ENCODE results near the gene SSTR3. TPM values are rescaled to one million over a fixed set of nuclear protein-coding genes. Genes with fewer than 3 reads are reported as not detected.
A peak's percentile ranks its signal among the peaks of the same experiment; 100 is the strongest.

SSTR3 gene
- total RNA-seq, 1 experiment from 2014 or later: not detected

GRCh38 chr22:37184380-37184755 lies 27.9 kb downstream of the SSTR3 start:
- H3K27me3 Mint-ChIP-seq (ENCODE audit: insufficient read depth, unreplicated experiment): no peaks in the 10 kb centered on the region
- H3K27ac Mint-ChIP-seq (ENCODE audit: low read depth, unreplicated experiment): no peak overlapping the region
- ChIA-PET POLR2A (interaction anchor here (0.6 kb wide), 2 partner anchors 180 to 497 kb away, joined by 3 read pairs; no protein-coding TSS in a partner anchor), CTCF (interaction anchor here (1.2 to 1.3 kb wide), 2 partner anchors 13 to 15 kb away, joined by 5 read pairs; no protein-coding TSS in a partner anchor)
- no peak for DNase-seq (ENCODE audit: unreplicated experiment)
- no peak overlapping the region for H3K4me3 Mint-ChIP-seq (ENCODE audit: unreplicated experiment)
- H3K36me3 Mint-ChIP-seq (ENCODE audit: insufficient read depth, unreplicated experiment): peaks cover 17% of the 10 kb centered on the region
- peaks cover 25% of the 10 kb centered on the region for H3K4me1 Mint-ChIP-seq (ENCODE audit: insufficient read depth, unreplicated experiment)
- TF ChIP-seq, protein P1, sequence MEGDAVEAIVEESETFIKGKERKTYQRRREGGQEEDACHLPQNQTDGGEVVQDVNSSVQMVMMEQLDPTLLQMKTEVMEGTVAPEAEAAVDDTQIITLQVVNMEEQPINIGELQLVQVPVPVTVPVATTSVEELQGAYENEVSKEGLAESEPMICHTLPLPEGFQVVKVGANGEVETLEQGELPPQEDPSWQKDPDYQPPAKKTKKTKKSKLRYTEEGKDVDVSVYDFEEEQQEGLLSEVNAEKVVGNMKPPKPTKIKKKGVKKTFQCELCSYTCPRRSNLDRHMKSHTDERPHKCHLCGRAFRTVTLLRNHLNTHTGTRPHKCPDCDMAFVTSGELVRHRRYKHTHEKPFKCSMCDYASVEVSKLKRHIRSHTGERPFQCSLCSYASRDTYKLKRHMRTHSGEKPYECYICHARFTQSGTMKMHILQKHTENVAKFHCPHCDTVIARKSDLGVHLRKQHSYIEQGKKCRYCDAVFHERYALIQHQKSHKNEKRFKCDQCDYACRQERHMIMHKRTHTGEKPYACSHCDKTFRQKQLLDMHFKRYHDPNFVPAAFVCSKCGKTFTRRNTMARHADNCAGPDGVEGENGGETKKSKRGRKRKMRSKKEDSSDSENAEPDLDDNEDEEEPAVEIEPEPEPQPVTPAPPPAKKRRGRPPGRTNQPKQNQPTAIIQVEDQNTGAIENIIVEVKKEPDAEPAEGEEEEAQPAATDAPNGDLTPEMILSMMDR (IDR thresholded peaks at IDR 0.05; ENCODE audit: unreplicated experiment): no peak
- no peaks in the 10 kb centered on the region for H3K9me3 Mint-ChIP-seq (ENCODE audit: unreplicated experiment)
- intact Hi-C loops (cut with micrococcal nuclease): no loop called here
- no TSS peak for BruUV-seq (replicated peaks)

DNA sequence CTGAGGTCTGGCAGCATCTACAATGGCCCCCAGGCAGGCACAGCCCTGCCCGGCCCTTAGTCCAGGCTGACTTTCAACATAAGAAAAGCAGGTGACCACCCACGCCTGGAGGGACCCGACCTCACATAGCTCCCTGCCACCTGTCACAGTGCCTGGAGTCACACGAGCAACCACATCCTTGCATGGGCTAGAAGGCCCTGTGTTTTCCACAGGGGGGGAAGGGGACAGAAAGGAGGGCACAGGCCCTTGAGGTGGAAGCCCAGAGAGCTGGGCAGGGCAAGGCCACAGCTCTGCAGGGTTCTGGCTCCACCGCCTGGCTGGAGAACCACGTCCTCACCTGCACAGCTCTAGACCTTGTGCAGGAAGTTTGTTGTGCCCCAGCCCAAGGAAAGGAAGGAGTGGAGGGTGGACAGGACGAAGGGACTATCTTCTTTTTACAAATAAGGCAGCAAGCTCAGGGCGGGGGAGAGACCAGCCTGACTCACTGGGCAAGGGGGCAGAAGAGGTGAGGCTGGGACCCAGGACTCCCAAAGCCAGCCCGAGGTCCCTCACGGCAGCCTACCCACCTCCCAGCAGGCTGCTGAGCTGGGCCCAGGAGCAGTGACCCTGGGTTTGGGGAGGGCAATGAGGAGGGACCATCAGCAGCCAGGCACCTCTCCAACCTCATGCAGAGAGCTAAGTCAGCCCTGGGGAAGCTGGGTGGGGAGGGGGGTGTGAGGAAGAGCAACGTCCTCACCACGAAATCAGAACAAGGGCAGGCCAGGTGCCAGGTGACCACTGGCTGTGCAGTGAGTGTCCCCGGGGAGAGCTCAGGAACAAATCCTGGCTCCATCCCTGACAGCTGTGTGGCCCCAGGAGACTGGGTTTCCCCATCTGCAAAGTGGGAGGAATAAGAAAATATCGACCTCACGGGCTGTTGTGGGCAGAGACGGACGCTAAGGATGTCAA lies 28.6 kb downstream of the SSTR3 start:
- intact Hi-C loops (cut with micrococcal nuclease): no loop called here
- no peak for DNase-seq (ENCODE audit: unreplicated experiment)
- ChIA-PET CTCF (interaction anchor here (0.7 to 1.3 kb wide), 6 partner anchors 14 to 225 kb away, joined by 3 to 6 read pairs (median 4); no protein-coding TSS in a partner anchor), POLR2A (interaction anchor here (0.6 to 0.7 kb wide), 4 partner anchors 150 to 1226 kb away, joined by 3 read pairs; no protein-coding TSS in a partner anchor)
- Mint-ChIP-seq H3K9me3 (ENCODE audit: unreplicated experiment) (no peaks in the 10 kb centered on the region), H3K27ac (ENCODE audit: low read depth, unreplicated experiment) (peak overlapping the region; percentile 35), H3K36me3 (ENCODE audit: insufficient read depth, unreplicated experiment) (peaks cover 17% of the 10 kb centered on the region), H3K4me1 (ENCODE audit: insufficient read depth, unreplicated experiment) (peaks cover 21% of the 10 kb centered on the region), H3K4me3 (ENCODE audit: unreplicated experiment) (no peak overlapping the region), H3K27me3 (ENCODE audit: insufficient read depth, unreplicated experiment) (no peaks in the 10 kb centered on the region)
- no TSS peak for BruUV-seq (replicated peaks)
- TF ChIP-seq, protein P1 (IDR thresholded peaks at IDR 0.05; ENCODE audit: unreplicated experiment): no peak

DNA sequence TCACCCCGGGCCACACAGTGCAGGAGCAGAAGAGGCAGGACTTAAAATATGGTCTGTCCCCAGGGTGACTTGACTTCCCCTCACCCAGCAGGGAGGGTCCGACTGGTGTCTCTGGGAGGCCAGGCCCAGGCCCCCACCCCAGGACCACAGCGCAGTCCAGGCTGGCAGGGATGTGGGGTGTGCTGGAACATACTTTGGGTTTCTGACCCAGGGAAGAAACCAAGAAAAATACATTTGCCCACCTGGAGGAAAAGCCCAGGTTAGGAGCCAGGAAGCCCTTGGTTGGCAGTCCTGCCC lies 29.4 kb downstream of the SSTR3 start:
- H3K4me3 Mint-ChIP-seq (ENCODE audit: unreplicated experiment): no peak overlapping the region
- CTCF ChIA-PET: interaction anchor here (0.7 to 1.3 kb wide), 3 partner anchors 16 to 17 kb away, joined by 4 to 6 read pairs (median 5); no protein-coding TSS in a partner anchor
- POLR2A ChIA-PET: no interaction called here
- no peaks in the 10 kb centered on the region for H3K9me3 Mint-ChIP-seq (ENCODE audit: unreplicated experiment)
- BruUV-seq (replicated peaks): no TSS peak
- intact Hi-C loops (cut with micrococcal nuclease): no loop called here
- no peak overlapping the region for H3K27ac Mint-ChIP-seq (ENCODE audit: low read depth, unreplicated experiment)
- TF ChIP-seq, protein P1 (IDR thresholded peaks at IDR 0.05; ENCODE audit: unreplicated experiment): no peak
- DNase-seq (ENCODE audit: unreplicated experiment): no peak
- H3K36me3 Mint-ChIP-seq (ENCODE audit: insufficient read depth, unreplicated experiment): peaks cover 16% of the 10 kb centered on the region
- H3K4me1 Mint-ChIP-seq (ENCODE audit: insufficient read depth, unreplicated experiment): peaks cover 23% of the 10 kb centered on the region
- H3K27me3 Mint-ChIP-seq (ENCODE audit: insufficient read depth, unreplicated experiment): no peaks in the 10 kb centered on the region

GRCh38 chr22:37182101-37182948 lies 30.0 kb downstream of the SSTR3 start:
- TF ChIP-seq, protein P1 (IDR thresholded peaks at IDR 0.05; ENCODE audit: unreplicated experiment): no peak
- H3K27me3 Mint-ChIP-seq (ENCODE audit: insufficient read depth, unreplicated experiment): no peaks in the 10 kb centered on the region
- CTCF ChIA-PET: no interaction called here
- H3K27ac Mint-ChIP-seq (ENCODE audit: low read depth, unreplicated experiment): no peak overlapping the region
- intact Hi-C loops (cut with micrococcal nuclease): no loop called here
- peaks cover 12% of the 10 kb centered on the region for H3K36me3 Mint-ChIP-seq (ENCODE audit: insufficient read depth, unreplicated experiment)
- POLR2A ChIA-PET: interaction anchor here (1.0 kb wide), 1 partner anchor 10 kb away, joined by 4 read pairs; no protein-coding TSS in a partner anchor
- no TSS peak for BruUV-seq (replicated peaks)
- H3K4me3 Mint-ChIP-seq (ENCODE audit: unreplicated experiment): no peak overlapping the region
- peaks cover 24% of the 10 kb centered on the region for H3K4me1 Mint-ChIP-seq (ENCODE audit: insufficient read depth, unreplicated experiment)
- H3K9me3 Mint-ChIP-seq (ENCODE audit: unreplicated experiment): no peaks in the 10 kb centered on the region
- no peak for DNase-seq (ENCODE audit: unreplicated experiment)

Measured in MCF 10A (cell line).